Suprapubic skin (tissue), 4 donors: Measurements from ENCODE around the gene TRHDE. TPM values are rescaled to one million over a fixed set of nuclear protein-coding genes. Genes with fewer than 3 reads are reported as not detected.

Source experiments
- DNase-seq, 2 donors: peaks; one replicate each; pipeline ENCODE4 v3.0.0-alpha.2; 2019; ENCODE audit warnings: low spot score in 2 of 2
- H3K27ac ChIP-seq: fragments of 200-600 bp; sonication (generic); one replicate; pipeline ENCODE4 v1.5.1; 2019
- H3K27me3 ChIP-seq: fragments of 200-600 bp; sonication (generic); one replicate; pipeline ENCODE4 v1.5.1; 2019
- H3K36me3 ChIP-seq: fragments of 200-600 bp; sonication (generic); one replicate; pipeline ENCODE4 v1.5.1; 2019
- H3K4me1 ChIP-seq: fragments of 200-600 bp; sonication (generic); one replicate; pipeline ENCODE4 v1.5.1; 2019
- H3K4me3 ChIP-seq: fragments of 200-600 bp; sonication (generic); one replicate; pipeline ENCODE4 v1.5.1; 2019; ENCODE audit warnings: mild to moderate bottlenecking
- H3K9me3 ChIP-seq: fragments of 200-600 bp; sonication (generic); one replicate; pipeline ENCODE4 v1.5.1; 2019
- CTCF ChIP-seq, 2 donors: fragments of 200-600 bp in 1 of 2; fragments of 450-650 bp in 1 of 2; sonication (generic) in 1 of 2; IDR thresholded peaks; one replicate each; pipeline ENCODE4 v1.5.1; 2016 to 2019; ENCODE audit warnings: antibody characterized with exemption in 2 of 2, mild to moderate bottlenecking in 1 of 2, moderate library complexity in 1 of 2
- EP300 ChIP-seq: sonication (generic); formaldehyde crosslinking; IDR thresholded peaks from one replicate; pipeline ENCODE4 v1.6.1; 2017; ENCODE audit warnings: antibody characterized with exemption
- POLR2A ChIP-seq, 2 donors: fragments of 450-650 bp; IDR thresholded peaks; one replicate each; pipeline ENCODE4 v1.6.1; 2017; ENCODE audit warnings: antibody characterized with exemption in 2 of 2, mild to moderate bottlenecking in 2 of 2, moderate library complexity in 2 of 2
- POLR2AphosphoS5 ChIP-seq, 3 donors: sonication (generic); formaldehyde crosslinking; IDR thresholded peaks; one replicate each; pipeline ENCODE4 v1.6.1; 2017; ENCODE audit warnings: antibody characterized with exemption in 3 of 3
- WGBS: methylation state at CpG from one replicate; pipeline ENCODE4 v1.1.5; 2018; 5-methylcytosine and 5-hydroxymethylcytosine counted together
- total RNA-seq, 4 donors: library from RNA; depleted of rRNA; stranded (reverse); fragments of >200 nt; gene quantifications; one replicate each; pipeline ENCODE4 v1.1.0, GENCODE V29; 2016

TRHDE gene
- total RNA-seq, 4 donors from 2014 or later, result 0.49 to 1.2 (median 0.98) TPM

- WGBS, result 74% methylated on average over 2 of the region's 2 CpGs
- no peaks in the 10 kb centered on the region for H3K36me3 ChIP-seq
- no peak for DNase-seq
- H3K4me1 ChIP-seq, result peaks cover 23% of the 10 kb centered on the region
- TF ChIP-seq POLR2A (IDR thresholded peaks at IDR 0.05) (no peak), CTCF (IDR thresholded peaks at IDR 0.05) (no peak), POLR2AphosphoS5 (IDR thresholded peaks at IDR 0.05) (no peak), EP300 (no peak)
- peaks cover 34% of the 10 kb centered on the region for H3K27me3 ChIP-seq
- no peak overlapping the region for H3K27ac ChIP-seq
- H3K9me3 ChIP-seq, result no peaks in the 10 kb centered on the region
- no peak overlapping the region for H3K4me3 ChIP-seq
These were observed 3.8 kb upstream of the TRHDE start for GRCh38 chr12:72268386-72268785.

DNA sequence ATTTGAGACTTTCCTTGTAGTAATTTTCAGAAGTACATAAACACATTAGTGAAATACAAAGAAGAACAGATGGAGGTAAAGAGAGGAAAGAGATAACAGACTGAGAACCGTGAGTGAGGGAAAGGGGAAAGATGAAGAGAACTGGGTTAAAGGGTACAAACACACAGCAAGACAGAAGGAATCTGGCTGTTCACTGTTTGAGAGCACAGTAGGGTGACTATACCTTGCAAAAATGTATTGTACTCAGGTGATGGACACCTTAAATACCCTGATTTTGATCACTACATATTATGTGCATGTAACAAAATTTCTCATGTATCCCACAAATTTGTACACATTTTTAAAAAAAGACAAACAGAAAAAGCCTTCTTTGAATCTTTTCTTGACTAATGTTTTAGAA is 2.7 kb upstream of the TRHDE start:
- no peak for TF ChIP-seq CTCF (IDR thresholded peaks at IDR 0.05)
- TF ChIP-seq EP300, result no peak
- TF ChIP-seq POLR2AphosphoS5 (IDR thresholded peaks at IDR 0.05), result no peak
- no peak for TF ChIP-seq POLR2A (IDR thresholded peaks at IDR 0.05)
- H3K4me1 ChIP-seq, result peaks cover 30% of the 10 kb centered on the region
- peaks cover 46% of the 10 kb centered on the region for H3K27me3 ChIP-seq
- H3K9me3 ChIP-seq, result no peaks in the 10 kb centered on the region
- DNase-seq, result no peak
- H3K4me3 ChIP-seq, result no peak overlapping the region
- no peak overlapping the region for H3K27ac ChIP-seq
- WGBS, result 63% methylated on average over 1 of the region's 1 CpG
- no peaks in the 10 kb centered on the region for H3K36me3 ChIP-seq

DNA sequence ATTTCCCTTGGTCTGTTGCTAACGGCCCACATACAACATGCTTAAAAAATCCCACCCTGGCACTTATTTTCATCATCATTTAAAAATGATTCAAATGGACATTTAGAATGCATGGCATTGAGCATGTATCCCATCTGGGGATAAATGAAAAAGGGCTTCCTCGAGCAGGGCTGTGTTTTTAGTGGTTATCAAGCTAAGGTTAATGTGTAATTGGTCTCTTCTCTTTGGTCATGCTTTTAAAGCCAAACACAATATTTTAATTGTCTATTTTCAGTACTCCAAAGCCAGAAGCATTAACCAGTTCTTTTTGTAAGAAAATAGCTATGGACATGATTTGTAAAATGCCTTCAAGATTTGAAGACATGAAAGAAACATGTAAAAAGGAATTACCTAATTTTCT is 1.9 kb upstream of the TRHDE start:
- 56% methylated on average over 2 of the region's 2 CpGs for WGBS
- H3K9me3 ChIP-seq, result no peaks in the 10 kb centered on the region
- peaks cover 30% of the 10 kb centered on the region for H3K4me1 ChIP-seq
- TF ChIP-seq POLR2AphosphoS5 (IDR thresholded peaks at IDR 0.05) (no peak), POLR2A (IDR thresholded peaks at IDR 0.05) (no peak), CTCF (IDR thresholded peaks at IDR 0.05) (no peak), EP300 (no peak)
- H3K27ac ChIP-seq, result no peak overlapping the region
- no peak overlapping the region for H3K4me3 ChIP-seq
- no peak for DNase-seq
- peaks cover 53% of the 10 kb centered on the region for H3K27me3 ChIP-seq
- no peaks in the 10 kb centered on the region for H3K36me3 ChIP-seq

GRCh38 chr12:72270961-72271360 is 1.2 kb upstream of the TRHDE start:
- no peak overlapping the region for H3K27ac ChIP-seq

More at GRCh38 chr12:72270961-72271360, 1.2 kb upstream of the TRHDE start:
- H3K4me3 ChIP-seq, result peak overlapping the region; percentile 63
- H3K27me3 ChIP-seq, result peaks cover 58% of the 10 kb centered on the region
- H3K9me3 ChIP-seq, result no peaks in the 10 kb centered on the region
- H3K36me3 ChIP-seq, result no peaks in the 10 kb centered on the region
- TF ChIP-seq POLR2A (IDR thresholded peaks at IDR 0.05) (no peak), EP300 (no peak), POLR2AphosphoS5 (IDR thresholded peaks at IDR 0.05) (no peak), CTCF (IDR thresholded peaks at IDR 0.05) (no peak)
- peaks cover 30% of the 10 kb centered on the region for H3K4me1 ChIP-seq
- WGBS, result 51% methylated on average over 6 of the region's 6 CpGs
- no peak for DNase-seq
